Measurements from ENCODE around the gene INHBB.

Gene INHBB

GRCh38 chr2:120343433-120344105 is 2.4 kb upstream of the INHBB start:
- in situ Hi-C loops (cut with MboI; ENCODE audit: low sequenced_read_pairs, unreplicated experiment): no loop called here
- DNase-seq (ENCODE audit: low spot score): peak; percentile 84
- peak; percentile 64 for TF ChIP-seq CTCF (IDR thresholded peaks at IDR 0.05; ENCODE audit: borderline replicate concordance, control extremely low read depth, extremely low read depth, insufficient read depth, missing control alignments)

GRCh38 chr2:120344214-120344975 is 1.5 kb upstream of the INHBB start:
- no peak for TF ChIP-seq CTCF (IDR thresholded peaks at IDR 0.05; ENCODE audit: borderline replicate concordance, control extremely low read depth, extremely low read depth, insufficient read depth, missing control alignments)
- no peak for DNase-seq (ENCODE audit: low spot score)
- in situ Hi-C loops (cut with MboI; ENCODE audit: low sequenced_read_pairs, unreplicated experiment): no loop called here

GRCh38 chr2:120344976-120345581 is 857 bp upstream of the INHBB start:
- no peak for DNase-seq (ENCODE audit: low spot score)
- in situ Hi-C loops (cut with MboI; ENCODE audit: low sequenced_read_pairs, unreplicated experiment): no loop called here
- TF ChIP-seq CTCF (IDR thresholded peaks at IDR 0.05; ENCODE audit: borderline replicate concordance, control extremely low read depth, extremely low read depth, insufficient read depth, missing control alignments): no peak

DNA sequence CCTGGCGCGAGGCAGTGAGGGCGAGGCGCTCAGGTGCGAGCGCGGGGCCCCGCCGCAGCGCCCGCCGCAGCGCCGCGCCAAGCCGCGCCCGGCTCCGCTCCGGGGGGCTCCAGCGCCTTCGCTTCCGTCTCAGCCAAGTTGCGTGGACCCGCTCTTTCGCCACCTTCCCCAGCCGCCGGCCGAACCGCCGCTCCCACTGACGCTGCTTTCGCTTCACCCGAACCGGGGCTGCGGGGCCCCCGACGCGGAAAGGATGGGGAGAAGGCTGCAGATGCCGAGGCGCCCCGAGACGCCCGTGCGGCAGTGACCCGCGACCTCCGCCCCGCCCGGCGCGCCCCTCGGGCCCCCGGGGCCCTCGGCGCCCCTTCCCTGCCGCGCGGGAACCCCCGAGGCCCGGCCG is 328 bp upstream of the INHBB start:
- DNase-seq (ENCODE audit: low spot score): no peak
- TF ChIP-seq CTCF (IDR thresholded peaks at IDR 0.05; ENCODE audit: borderline replicate concordance, control extremely low read depth, extremely low read depth, insufficient read depth, missing control alignments): no peak
- in situ Hi-C loops (cut with MboI; ENCODE audit: low sequenced_read_pairs, unreplicated experiment): no loop called here

GRCh38 chr2:120346667-120347358 is 877 bp downstream of the INHBB start:
- in situ Hi-C loops (cut with MboI; ENCODE audit: low sequenced_read_pairs, unreplicated experiment): no loop called here
- TF ChIP-seq CTCF (IDR thresholded peaks at IDR 0.05; ENCODE audit: borderline replicate concordance, control extremely low read depth, extremely low read depth, insufficient read depth, missing control alignments): no peak
- DNase-seq (ENCODE audit: low spot score): no peak

DNA sequence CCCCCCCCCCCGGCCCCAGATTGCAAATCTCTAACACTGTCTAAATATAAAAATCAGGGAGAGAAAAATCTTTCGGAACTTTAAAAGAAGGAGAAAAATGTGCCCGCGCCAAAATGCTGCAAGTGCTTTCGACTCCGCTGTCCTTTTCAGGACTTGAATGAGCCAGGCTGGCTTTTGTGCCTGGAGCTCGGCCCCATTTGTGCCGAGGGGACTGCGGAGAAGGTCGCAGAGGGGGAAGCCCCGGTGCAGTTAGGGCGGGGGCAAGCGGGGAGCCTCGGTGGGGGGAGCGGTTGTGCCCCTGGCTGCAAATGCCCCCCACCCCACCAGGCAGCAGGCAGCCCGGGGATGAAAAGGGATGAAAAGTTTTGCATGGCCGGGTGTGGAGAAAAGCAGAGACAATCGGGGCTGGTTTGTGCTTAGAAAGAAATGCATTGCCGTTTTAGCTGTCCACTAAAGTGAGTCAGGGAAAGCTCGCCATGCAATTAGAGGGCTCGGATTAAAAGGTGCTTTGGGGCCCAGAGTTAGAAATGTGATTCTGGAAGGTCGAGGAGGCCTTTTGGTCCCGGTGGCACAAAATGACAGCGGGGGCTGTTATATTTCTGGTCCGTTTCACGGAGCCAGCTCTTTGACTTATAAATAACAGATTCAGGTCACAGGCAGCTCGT is 1.6 kb downstream of the INHBB start:
- in situ Hi-C loops (cut with MboI; ENCODE audit: low sequenced_read_pairs, unreplicated experiment): no loop called here
- DNase-seq (ENCODE audit: low spot score): no peak
- TF ChIP-seq CTCF (IDR thresholded peaks at IDR 0.05; ENCODE audit: borderline replicate concordance, control extremely low read depth, extremely low read depth, insufficient read depth, missing control alignments): no peak
